ENCODE measurements around the gene PLA2G4B.

Gene PLA2G4B

DNA sequence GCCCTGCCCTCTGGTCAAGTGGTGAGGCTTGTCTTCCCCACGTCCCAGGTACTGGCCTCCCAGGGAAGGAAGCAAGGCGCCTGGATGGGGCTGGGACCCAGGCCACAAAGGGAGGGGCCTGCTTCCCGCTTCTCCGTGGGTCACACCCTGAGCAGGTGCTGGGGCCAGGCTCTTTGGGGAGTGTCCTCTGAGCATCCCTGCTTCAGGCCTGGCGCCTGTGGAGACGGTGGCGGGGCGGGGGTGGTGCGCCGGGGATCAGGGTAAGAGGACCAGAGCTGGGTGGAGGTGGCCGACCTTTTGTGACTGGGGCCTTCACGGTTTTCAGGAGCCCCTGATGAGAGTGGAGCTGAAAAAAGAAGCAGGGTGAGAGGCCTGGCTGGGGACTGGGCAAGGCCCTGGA lies 3.6 kb downstream of the PLA2G4B start:
- no peak for DNase-seq (ENCODE audit: low read depth)
- no peak overlapping the region for H3K4me3 ChIP-seq (replicated peaks; ENCODE audit: low read depth, low read length)

DNA sequence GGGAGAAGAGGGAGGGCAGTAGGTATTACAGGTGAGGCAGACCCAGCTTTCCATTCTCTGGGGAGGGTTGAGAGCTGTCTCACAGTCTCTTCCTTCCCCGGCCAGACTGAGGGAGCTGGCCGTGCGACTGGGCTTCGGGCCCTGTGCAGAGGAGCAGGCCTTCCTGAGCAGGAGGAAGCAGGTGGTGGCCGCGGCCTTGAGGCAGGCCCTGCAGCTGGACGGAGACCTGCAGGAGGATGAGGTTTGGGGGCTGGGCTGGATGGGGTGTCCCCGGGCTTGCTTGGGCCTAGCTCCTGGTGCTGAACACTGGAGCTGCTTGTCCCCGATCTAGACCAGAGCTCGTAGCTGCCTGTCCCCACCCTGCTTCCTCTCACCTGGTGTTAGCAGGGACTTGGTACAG lies 4.9 kb downstream of the PLA2G4B start:
- DNase-seq (ENCODE audit: low read depth): no peak
- H3K4me3 ChIP-seq (replicated peaks; ENCODE audit: low read depth, low read length): no peak overlapping the region
- TF ChIP-seq, protein P1, sequence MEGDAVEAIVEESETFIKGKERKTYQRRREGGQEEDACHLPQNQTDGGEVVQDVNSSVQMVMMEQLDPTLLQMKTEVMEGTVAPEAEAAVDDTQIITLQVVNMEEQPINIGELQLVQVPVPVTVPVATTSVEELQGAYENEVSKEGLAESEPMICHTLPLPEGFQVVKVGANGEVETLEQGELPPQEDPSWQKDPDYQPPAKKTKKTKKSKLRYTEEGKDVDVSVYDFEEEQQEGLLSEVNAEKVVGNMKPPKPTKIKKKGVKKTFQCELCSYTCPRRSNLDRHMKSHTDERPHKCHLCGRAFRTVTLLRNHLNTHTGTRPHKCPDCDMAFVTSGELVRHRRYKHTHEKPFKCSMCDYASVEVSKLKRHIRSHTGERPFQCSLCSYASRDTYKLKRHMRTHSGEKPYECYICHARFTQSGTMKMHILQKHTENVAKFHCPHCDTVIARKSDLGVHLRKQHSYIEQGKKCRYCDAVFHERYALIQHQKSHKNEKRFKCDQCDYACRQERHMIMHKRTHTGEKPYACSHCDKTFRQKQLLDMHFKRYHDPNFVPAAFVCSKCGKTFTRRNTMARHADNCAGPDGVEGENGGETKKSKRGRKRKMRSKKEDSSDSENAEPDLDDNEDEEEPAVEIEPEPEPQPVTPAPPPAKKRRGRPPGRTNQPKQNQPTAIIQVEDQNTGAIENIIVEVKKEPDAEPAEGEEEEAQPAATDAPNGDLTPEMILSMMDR (IDR thresholded peaks at IDR 0.05; ENCODE audit: low read length, missing control alignments): no peak

More for the DNA sequence above, 3.6 kb downstream of the PLA2G4B start:
- TF ChIP-seq, protein P1 (IDR thresholded peaks at IDR 0.05; ENCODE audit: low read length, missing control alignments): no peak

DNA sequence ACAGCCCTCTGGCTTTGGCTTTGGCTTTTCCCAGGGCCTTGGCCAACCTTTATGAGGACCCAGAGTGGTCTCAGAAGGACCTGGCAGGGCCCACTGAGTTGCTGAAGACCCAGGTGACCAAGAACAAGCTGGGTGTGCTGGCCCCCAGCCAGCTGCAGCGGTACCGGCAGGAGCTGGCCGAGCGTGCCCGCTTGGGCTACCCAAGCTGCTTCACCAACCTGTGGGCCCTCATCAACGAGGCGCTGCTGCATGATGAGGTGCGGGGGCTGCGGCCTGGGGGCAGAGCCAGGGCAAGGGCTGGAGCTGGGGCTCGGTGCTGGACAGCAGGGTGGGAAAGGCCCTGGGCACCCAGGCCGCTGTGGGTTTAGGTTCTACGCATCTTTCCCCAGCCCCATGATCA lies 6.2 kb downstream of the PLA2G4B start:
- H3K4me3 ChIP-seq (replicated peaks; ENCODE audit: low read depth, low read length): no peak overlapping the region
- no peak for DNase-seq (ENCODE audit: low read depth)
- TF ChIP-seq, protein P1 (IDR thresholded peaks at IDR 0.05; ENCODE audit: low read length, missing control alignments): no peak

DNA sequence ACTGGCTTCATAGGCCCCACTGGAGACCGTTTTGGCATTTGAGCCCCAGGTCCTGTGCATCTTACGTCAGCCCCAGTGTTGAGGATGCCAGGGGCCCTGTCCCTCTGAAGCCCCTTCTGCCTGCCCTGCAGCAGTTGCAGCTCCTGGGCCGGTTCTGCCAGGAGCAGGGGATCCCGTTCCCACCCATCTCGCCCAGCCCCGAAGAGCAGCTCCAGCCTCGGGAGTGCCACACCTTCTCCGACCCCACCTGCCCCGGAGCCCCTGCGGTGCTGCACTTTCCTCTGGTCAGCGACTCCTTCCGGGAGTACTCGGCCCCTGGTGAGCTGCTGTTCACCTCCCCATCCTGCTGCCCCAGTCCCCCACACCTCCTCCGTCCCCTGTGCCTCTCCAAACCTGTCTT lies 8.6 kb downstream of the PLA2G4B start:
- H3K4me3 ChIP-seq (replicated peaks; ENCODE audit: low read depth, low read length): no peak overlapping the region
- TF ChIP-seq, protein P1 (IDR thresholded peaks at IDR 0.05; ENCODE audit: low read length, missing control alignments): no peak
- no peak for DNase-seq (ENCODE audit: low read depth)

DNA sequence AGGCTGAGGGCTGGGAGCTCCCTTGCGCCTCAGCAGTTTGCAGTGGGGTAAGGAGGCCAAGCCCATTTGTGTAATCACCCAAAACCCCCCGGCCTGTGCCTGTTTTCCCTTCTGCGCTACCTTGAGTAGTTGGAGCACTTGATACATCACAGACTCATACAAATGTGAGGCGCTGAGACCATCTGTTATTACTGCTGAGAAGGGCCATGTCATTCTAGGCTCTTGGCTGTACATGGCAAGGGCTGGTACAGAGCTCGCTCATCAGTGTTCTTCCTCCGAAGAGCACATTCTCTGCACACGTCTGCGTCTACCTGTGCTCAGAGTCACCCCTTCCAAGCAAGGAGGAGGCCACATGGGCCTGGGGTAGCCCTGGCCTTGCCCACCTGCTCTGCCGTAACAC lies 9.3 kb downstream of the PLA2G4B start:
- TF ChIP-seq, protein P1 (IDR thresholded peaks at IDR 0.05; ENCODE audit: low read length, missing control alignments): no peak
- H3K4me3 ChIP-seq (replicated peaks; ENCODE audit: low read depth, low read length): no peak overlapping the region
- no peak for DNase-seq (ENCODE audit: low read depth)

DNA sequence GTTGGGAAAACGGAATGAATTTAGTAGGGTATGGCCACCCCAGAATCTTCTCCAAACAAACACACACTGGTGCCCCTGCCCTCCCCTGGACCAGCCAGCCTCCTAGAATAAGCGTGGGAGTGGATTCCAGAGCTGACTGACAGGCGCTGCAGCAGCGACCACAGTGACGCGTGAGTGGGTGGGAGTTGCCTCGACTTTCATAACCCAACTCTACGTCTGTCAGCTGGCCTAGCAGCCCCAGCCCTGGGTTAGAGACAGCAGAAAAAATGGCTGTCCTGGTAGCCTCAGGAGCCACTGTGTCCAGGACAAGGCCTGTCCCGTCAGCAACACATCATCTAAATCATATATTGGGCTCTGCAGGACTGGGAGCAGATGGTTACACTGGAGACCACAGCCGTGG lies 10.0 kb downstream of the PLA2G4B start:
- DNase-seq (ENCODE audit: low read depth): peak; percentile 35
- TF ChIP-seq, protein P1 (IDR thresholded peaks at IDR 0.05; ENCODE audit: low read length, missing control alignments): no peak
- no peak overlapping the region for H3K4me3 ChIP-seq (replicated peaks; ENCODE audit: low read depth, low read length)

DNA sequence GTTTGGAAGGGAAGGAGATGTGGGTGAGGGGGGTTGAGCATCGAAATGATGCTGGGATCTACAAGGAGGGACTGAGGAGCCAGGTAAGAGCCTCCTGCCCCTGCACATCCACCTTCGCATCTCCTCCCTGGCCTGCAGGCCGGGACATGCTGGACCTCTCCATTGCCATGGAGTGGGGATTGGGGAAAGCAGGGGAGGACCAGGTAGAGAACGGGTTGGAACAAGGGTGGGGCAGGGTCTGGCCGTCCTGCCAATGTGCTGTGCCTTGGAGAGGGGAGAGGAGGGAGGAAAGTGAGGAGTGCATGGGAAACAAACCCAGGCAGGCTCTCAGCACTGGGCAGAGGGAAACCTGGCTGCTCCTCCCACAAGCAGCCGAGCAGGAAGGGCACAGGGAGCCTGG lies 10.6 kb downstream of the PLA2G4B start:
- TF ChIP-seq, protein P1 (IDR thresholded peaks at IDR 0.05; ENCODE audit: low read length, missing control alignments): no peak
- no peak for DNase-seq (ENCODE audit: low read depth)
- H3K4me3 ChIP-seq (replicated peaks; ENCODE audit: low read depth, low read length): no peak overlapping the region

Data from fibroblast of pulmonary artery (primary cell).